Measurements from ENCODE around the gene SLU7.
"Not testable (repeated sequence)": the region's sequence is repeated elsewhere in the genome, so short reads cannot be mapped to it uniquely, and the experiment has no call there.

The SLU7 gene

GRCh38 chr5:160450164-160450932 is 31.5 kb upstream of the SLU7 start:
- DNase-seq (ENCODE audit: low spot score): no peak

- DNase-seq (ENCODE audit: low spot score): no peak
Observed at GRCh38 chr5:160449458-160449857, 30.6 kb upstream of the SLU7 start.

- no peak for DNase-seq (ENCODE audit: low spot score)
Observed at GRCh38 chr5:160448886-160449285, 30.0 kb upstream of the SLU7 start.

GRCh38 chr5:160445751-160446150 is 26.9 kb upstream of the SLU7 start:
- DNase-seq (ENCODE audit: low spot score): no peak

GRCh38 chr5:160445132-160445531 is 26.3 kb upstream of the SLU7 start:
- DNase-seq (ENCODE audit: low spot score): no peak

GRCh38 chr5:160444407-160444806 is 25.5 kb upstream of the SLU7 start:
- DNase-seq (ENCODE audit: low spot score): no peak

GRCh38 chr5:160442824-160443431 is 24.0 kb upstream of the SLU7 start:
- no peak for DNase-seq (ENCODE audit: low spot score)

- no peak for DNase-seq (ENCODE audit: low spot score)
Observed at GRCh38 chr5:160441311-160441781, 22.5 kb upstream of the SLU7 start.

- peak; percentile 79 for DNase-seq (ENCODE audit: low spot score)
Observed at GRCh38 chr5:160439205-160439600, 20.3 kb upstream of the SLU7 start.

GRCh38 chr5:160438316-160439204 is 19.7 kb upstream of the SLU7 start:
- peak; percentile 71 for DNase-seq (ENCODE audit: low spot score)

- DNase-seq (ENCODE audit: low spot score): no peak
Observed at GRCh38 chr5:160437271-160437670, 18.4 kb upstream of the SLU7 start.

GRCh38 chr5:160436661-160437060 is 17.8 kb upstream of the SLU7 start:
- DNase-seq (ENCODE audit: low spot score): not testable (repeated sequence)

GRCh38 chr5:160436017-160436416 is 17.1 kb upstream of the SLU7 start:
- no peak for DNase-seq (ENCODE audit: low spot score)

GRCh38 chr5:160435532-160435931 is 16.7 kb upstream of the SLU7 start:
- no peak for DNase-seq (ENCODE audit: low spot score)

GRCh38 chr5:160434022-160434531 is 15.2 kb upstream of the SLU7 start:
- no peak for DNase-seq (ENCODE audit: low spot score)

- DNase-seq (ENCODE audit: low spot score): no peak
Observed at GRCh38 chr5:160432787-160433186, 13.9 kb upstream of the SLU7 start.

- no peak for DNase-seq (ENCODE audit: low spot score)
Observed at GRCh38 chr5:160432196-160432595, 13.3 kb upstream of the SLU7 start.

GRCh38 chr5:160427607-160428006 is 8.7 kb upstream of the SLU7 start:
- no peak for DNase-seq (ENCODE audit: low spot score)

- DNase-seq (ENCODE audit: low spot score): no peak
Observed at GRCh38 chr5:160423099-160423498, 4.2 kb upstream of the SLU7 start.

- DNase-seq (ENCODE audit: low spot score): peak; percentile 90
Observed at GRCh38 chr5:160421625-160422258, 2.9 kb upstream of the SLU7 start, which contains the start of gene PTTG1. Gene PTTG1, plus strand, starts transcription at chr5:160421855. Its CDS starts 458 bp downstream, at chr5:160422313.

- DNase-seq (ENCODE audit: low spot score): no peak
Observed at GRCh38 chr5:160420331-160420610, 1.4 kb upstream of the SLU7 start.
